Uterus (tissue), 2 donors: Measurements from ENCODE around the gene MBD1.
"Not testable (repeated sequence)": the region's sequence is repeated elsewhere in the genome, so short reads cannot be mapped to it uniquely, and the experiment has no call there.

ENCODE experiments used
- POLR2A ChIP-seq, 2 donors: fragments of 450-650 bp; IDR thresholded peaks; one replicate each; pipeline ENCODE4 v1.6.1; 2016; ENCODE audit warnings: antibody characterized with exemption in 2 of 2, mild to moderate bottlenecking in 1 of 2, moderate library complexity in 1 of 2
- TF ChIP-seq, protein P1 (sequence below), 4 experiments: fragments of 200-600 bp in 2 of 4; fragments of 450-650 bp in 2 of 4; sonication (generic) in 2 of 4; IDR thresholded peaks; one replicate each; pipeline ENCODE4 v1.5.1; 2016 to 2019; ENCODE audit warnings: antibody characterized with exemption in 4 of 4, mild to moderate bottlenecking in 2 of 4, moderate library complexity in 1 of 4

DNA sequence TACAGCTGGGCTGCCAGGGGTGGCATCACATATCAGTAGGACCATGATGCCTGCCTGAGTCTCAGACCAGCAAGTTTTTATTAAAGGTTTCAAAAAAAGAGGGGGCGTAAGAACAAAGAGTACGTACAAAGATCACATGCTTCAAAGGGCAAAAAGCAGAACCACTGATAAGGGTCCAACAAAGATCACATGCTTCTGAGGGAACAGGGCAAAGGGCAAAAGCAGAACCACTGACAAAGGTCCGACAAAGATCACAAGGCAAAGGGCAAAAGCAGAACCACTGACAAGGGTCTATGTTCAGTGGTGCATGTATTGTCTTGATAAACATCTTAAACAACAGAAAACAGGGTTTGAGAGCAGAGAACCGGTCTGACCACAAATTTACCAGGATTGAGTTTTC is 61.1 kb downstream of the MBD1 start:
- TF ChIP-seq, protein P1, sequence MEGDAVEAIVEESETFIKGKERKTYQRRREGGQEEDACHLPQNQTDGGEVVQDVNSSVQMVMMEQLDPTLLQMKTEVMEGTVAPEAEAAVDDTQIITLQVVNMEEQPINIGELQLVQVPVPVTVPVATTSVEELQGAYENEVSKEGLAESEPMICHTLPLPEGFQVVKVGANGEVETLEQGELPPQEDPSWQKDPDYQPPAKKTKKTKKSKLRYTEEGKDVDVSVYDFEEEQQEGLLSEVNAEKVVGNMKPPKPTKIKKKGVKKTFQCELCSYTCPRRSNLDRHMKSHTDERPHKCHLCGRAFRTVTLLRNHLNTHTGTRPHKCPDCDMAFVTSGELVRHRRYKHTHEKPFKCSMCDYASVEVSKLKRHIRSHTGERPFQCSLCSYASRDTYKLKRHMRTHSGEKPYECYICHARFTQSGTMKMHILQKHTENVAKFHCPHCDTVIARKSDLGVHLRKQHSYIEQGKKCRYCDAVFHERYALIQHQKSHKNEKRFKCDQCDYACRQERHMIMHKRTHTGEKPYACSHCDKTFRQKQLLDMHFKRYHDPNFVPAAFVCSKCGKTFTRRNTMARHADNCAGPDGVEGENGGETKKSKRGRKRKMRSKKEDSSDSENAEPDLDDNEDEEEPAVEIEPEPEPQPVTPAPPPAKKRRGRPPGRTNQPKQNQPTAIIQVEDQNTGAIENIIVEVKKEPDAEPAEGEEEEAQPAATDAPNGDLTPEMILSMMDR (IDR thresholded peaks at IDR 0.05), result not testable (repeated sequence)
- TF ChIP-seq POLR2A (IDR thresholded peaks at IDR 0.05), result not testable (repeated sequence)
